GM21515 (cell line): Measurements from ENCODE around the gene CACYBP.
"Not testable (repeated sequence)": the region's sequence is repeated elsewhere in the genome, so short reads cannot be mapped to it uniquely, and the experiment has no call there.

Experiments used
- ATAC-seq: cut with Tn5 transposase; IDR thresholded peaks from one replicate; pipeline ENCODE4 v1.9.1; 2021; ENCODE audit not compliant: unreplicated experiment

Gene CACYBP

GRCh38 chr1:175005085-175005783 is 5.5 kb downstream of the CACYBP start:
- ATAC-seq, result no peak

GRCh38 chr1:175009532-175009931 is 9.8 kb downstream of the CACYBP start:
- no peak for ATAC-seq

- ATAC-seq, result no peak
These were observed 13.7 kb downstream of the CACYBP start for GRCh38 chr1:175013445-175013844.

GRCh38 chr1:175015243-175015642 is 15.5 kb downstream of the CACYBP start:
- no peak for ATAC-seq

DNA sequence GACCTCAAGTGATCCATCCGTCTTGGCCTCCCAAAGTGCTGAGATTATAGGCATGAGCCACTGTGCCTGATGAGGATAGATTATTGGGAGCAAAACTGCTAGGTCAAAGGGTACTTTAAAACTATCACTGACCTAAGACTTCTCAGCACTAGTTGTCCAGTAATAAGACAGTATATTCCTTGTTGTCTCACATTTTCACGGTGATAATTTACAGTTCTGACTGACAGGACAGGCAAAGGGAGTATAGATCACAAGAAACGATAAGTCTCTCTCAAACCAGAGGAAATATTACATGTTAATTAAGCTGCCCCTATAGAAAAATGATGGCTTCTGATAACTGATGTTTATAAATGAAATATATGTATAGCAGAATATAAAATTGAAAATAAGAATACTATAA is 19.8 kb downstream of the CACYBP start:
- no peak for ATAC-seq

DNA sequence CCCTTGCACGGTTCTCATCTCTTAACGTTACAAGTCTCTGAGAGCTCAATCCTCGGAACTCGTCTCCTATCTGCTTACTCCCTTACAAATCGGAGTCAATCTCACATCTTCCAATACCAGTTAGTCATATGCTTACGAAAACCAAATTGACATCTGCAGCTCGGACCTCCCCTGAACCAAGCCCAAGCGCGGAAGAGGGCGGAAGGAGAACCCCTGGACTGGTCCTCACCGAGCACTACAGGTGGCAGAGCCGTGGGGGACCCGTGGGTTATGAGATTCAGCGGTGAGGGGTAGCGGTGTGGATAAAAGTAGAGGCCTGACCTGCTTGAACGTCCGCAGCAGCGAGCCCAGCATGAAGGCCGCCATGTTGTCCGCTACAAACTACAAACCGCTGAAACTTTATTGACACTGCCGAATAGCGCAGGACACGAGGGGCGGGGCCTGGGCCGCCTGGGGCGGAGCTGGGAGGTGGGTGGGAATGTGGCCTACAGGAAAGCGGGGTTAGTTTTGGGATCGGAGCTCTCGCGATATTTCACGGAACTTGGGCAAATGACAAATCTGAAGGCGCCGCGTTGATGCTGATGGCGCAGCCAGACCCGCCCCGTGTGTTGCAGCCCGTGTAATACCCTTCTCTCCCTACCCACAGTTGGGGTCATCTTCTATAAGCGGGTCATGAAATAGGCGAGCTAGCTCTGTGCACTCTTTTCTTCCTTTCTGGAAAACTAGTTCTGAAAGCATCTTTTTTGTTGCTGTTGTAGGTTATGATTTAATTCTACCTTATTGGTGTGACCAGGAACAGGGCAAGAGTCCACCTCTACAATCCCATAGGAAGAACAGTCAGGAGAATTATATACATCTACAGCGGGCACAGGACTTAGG is 23.5 kb downstream of the CACYBP start, which contains the start of gene MRPS14:
Gene MRPS14 (minus strand): TSS at position 383 of the 879 bp plus-strand sequence. CDS start 17 bp downstream, at position 366.
- ATAC-seq, result peak; percentile 93

GRCh38 chr1:175023922-175024242 is 24.1 kb downstream of the CACYBP start:
- not testable (repeated sequence) for ATAC-seq

GRCh38 chr1:175024773-175025172 is 25.0 kb downstream of the CACYBP start:
- no peak for ATAC-seq

GRCh38 chr1:175033953-175034352 is 34.2 kb downstream of the CACYBP start:
- no peak for ATAC-seq

DNA sequence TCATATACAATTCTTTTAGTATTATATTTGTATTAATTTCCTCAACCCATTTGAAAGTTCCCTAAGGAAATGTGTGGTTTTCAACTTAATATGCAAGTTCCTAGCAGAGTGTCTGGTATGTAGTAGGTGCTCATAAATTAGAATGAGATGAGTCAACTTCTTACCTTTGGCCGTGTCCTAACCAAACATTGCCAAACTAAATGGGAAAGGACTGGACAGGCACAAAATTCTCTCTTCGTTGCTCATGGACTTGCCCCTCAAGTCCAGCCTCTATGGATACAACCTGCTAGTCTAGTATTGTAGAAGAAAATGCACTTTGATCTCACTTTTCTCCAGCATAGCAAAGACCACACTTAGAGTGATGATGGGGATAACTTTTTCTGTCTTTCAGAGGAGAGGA is 35.0 kb downstream of the CACYBP start:
- ATAC-seq, result no peak

DNA sequence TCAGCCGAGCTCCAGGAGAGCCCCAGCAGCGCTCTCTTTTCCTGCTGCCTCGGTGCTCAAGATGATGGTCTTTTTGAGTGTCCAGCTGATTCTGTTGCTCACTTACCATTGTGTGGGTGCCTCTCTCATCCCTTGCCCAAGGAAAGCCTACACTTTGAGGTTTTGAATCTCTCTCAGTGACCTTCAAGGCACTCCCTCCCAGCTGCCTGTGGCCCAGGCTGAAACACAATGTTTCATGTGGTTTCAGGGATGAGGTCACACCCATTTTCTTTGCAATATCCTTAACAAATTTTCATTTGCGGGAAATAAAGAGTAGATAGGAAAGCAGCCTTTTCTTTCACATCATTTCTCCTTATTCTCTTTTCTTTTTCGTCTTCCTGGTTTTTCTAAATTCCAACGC is 36.1 kb downstream of the CACYBP start:
- no peak for ATAC-seq

GRCh38 chr1:175036476-175036875 is 36.7 kb downstream of the CACYBP start:
- no peak for ATAC-seq

GRCh38 chr1:175037416-175037815 is 37.7 kb downstream of the CACYBP start:
- no peak for ATAC-seq

DNA sequence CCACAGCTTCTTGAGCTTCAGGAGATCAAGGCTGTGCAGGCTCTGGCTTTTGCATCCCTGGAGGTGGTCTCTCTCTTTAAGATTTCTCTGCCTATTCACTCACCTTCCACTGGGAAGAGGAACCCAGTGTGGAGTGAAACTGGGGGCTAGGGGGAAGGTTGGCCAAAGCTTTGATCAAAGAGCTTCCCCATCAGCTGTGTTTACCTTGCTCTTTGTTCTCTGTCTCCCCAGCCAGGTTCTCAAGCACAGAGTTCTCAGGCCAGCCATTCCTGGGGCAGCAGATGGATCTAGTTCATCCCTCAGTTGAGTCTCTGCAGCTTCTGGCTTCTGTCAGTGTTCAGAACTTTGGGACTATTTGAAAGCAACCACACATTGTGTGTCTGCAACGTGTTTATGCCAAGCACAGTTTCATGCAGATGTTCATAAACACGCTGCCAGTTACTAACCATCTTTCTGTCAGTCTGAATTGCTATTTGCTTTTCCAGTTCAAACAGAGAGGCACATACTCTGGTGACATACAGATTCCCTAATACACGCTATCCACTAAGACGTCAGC is 40.7 kb downstream of the CACYBP start:
- no peak for ATAC-seq

GRCh38 chr1:175042650-175043049 is 42.9 kb downstream of the CACYBP start:
- no peak for ATAC-seq

DNA sequence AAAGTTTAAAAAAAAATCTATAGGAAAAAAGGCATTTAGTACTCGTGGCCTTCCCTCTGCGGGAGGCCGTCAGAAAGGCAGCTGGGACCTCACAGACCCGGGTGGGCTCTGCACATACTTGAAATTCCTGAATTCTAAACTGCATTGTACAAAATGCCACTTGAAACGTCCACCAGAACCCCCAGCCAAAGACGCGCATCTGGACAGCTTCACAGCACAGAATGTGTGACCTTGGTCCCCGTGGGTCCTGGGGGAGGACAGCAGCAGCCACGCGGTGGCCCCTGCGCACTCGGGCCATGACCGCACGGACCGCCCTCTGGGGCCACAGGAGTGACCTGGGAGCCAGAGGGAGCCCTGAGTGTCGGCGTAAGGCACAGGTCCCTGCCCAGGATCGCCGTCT is 44.1 kb downstream of the CACYBP start:
- no peak for ATAC-seq

DNA sequence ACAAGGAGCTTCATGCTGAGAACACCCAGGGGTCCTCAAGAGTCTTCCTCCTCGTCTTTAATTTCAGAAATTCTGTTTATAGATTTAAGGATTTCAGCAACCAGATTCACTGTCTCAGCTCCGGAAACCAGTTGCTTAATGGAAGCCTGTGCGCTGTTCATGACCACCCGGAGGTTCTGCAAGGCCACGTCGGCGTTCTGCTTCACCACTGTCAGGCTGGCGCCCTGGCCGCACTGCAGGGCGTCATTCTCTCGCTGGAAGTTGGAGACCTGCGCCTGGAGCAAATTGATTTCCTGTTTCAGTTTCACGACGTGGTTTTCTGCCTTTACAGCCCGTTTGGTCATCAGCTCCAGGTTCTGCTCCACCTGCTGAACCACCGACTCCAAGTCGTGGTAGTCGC is 44.8 kb downstream of the CACYBP start:
- ATAC-seq, result not testable (repeated sequence)

DNA sequence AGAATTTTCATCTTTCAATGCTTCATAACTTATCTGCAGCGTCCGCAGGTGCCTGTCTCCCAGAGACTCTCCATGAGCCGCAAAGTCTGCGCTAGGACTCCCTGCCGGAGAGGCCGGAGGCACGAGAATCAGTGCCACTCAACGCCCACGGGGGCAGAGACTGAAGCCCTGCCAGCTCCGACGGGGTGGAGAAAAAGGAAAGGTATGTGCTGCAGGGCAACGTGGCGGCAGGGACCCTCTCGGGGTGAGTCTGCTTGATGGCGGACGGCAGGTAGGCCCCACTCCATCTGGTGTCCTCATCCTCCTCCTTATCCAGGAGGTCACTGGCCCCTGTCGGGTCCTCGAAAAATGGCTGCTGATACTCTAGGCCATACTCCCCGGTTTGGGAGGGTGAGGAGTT is 45.4 kb downstream of the CACYBP start:
- no peak for ATAC-seq

GRCh38 chr1:175045519-175045918 is 45.8 kb downstream of the CACYBP start:
- ATAC-seq, result no peak

DNA sequence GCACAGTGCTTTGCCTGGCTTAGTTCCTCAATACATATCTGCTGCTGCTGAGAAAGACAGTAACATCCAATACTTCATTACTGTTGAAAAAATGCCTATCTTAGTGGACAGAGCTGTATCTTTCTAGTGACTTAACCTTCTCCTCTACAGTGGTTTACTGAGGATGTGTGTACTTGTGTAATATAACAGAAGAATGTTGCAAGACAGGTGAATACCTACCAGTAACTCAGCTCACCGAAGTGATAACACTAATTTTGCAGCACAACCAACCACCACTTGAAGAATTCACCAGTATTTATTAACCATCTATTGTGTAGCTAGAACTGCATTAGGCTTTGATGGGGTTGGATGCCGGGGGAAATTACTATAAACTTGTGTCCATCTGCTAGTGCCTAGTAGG is 51.2 kb downstream of the CACYBP start:
- ATAC-seq, result no peak

DNA sequence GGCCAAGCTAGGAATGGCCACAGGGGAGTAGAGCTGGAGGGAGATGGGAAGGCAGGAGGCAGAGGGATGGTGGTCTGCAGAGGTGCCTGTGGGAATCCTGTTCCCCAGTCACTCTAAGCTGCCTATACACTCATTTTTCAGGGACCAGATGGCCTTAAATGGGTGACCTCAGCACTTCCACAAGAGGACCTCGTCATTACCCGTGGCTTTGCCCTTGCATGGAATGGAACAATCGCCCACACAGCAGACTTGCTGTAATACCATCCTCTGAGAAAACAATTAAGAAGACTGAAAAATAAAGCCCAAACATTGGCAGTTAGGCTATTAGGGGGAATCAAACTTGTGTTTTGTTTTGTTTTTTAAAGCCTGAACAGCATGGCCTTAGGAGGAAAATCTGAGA is 55.0 kb downstream of the CACYBP start:
- ATAC-seq, result no peak
